ENCODE results near the gene C11orf58. TPM values are rescaled to one million over a fixed set of nuclear protein-coding genes. Genes with fewer than 3 reads are reported as not detected.

The C11orf58 gene
- polyA plus RNA-seq, 2 donors: 45.1 to 65.4 TPM

DNA sequence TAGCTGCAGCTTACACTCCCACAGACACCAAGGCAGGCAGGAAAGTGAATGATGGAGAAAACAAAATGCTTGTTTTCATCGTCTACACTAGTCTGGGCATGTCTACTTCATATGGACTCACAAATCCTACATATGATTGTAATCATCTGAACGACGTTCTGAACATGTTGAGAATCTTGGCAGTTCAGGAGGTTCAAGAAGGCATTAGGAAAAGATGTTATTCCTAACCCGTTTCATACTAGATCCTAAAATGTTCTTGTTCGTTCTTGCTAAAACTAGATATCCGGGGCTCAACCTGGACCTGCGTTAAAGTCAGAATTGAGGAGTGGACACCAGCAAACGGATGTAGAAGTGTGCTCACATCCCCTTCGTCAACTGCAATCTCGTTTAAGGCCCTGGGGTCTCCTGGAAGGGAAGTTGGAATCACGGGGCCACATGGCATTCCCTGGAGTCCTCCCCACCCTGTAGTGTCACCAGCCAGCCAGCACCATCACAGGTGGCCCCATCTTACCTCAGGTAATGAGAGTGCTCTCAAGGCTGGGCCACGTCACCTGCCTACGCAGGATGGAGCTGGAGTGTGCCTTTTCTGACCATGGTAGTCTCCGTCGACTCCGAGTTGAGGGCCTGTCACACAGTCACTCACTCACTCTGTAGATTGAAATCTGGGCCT, 37.3 kb downstream of the C11orf58 start:
- peaks cover 0 to 22% of the 10 kb centered on the region in 2 donors for H3K36me3 ChIP-seq (ENCODE audit: control insufficient read depth in 2 of 2, insufficient read depth in 2 of 2, low read length in 1 of 2)

DNA sequence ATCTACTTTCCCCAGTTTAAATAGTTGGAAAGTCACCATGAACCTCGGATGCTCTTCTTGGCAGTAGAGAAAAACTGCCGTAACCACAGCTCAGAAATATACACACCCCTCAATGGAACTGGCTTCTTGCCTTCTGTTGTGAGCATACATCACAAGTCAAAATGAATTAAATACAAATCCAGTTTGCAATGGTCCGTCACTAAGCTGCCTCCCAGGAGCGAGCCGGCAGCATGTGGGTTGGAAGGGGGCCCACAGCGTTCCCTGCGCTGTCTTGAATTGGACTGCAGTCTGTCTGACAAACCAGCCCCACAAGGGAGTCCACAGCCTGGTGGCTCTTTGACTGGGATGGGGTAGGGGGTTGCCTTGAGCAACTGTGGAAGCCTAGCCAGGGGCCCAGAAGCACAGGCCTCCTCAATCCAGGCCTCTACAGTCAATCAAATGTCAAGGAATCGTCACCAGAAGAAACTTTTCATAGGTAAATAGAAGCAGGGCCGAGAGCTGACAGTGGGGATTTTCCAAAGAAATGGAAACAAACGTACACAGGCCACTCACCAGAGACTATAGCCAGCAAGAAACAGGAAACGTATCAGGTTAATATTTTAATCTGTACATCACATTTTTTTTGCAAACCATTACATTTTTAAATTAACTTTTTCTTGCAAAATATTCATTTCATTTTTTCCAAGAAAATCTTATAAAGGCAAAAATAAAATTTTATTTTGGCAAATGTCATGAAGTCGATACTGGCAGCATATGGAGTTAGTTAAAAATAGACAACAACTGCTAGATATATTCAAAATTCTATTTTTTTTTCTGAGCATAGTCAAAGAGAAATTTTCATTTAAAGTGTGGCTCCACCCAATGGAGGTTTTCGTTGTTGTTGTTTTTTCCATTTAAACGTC, 38.5 kb downstream of the C11orf58 start:
- H3K27ac ChIP-seq (ENCODE audit: low read depth in 2 of 2, low read length in 1 of 2): no peak overlapping the region
- peaks cover 0 to 30% of the 10 kb centered on the region in 2 donors for H3K36me3 ChIP-seq (ENCODE audit: control insufficient read depth in 2 of 2, insufficient read depth in 2 of 2, low read length in 1 of 2)
- H3K4me3 ChIP-seq (ENCODE audit: low read depth in 1 of 2, low read length in 2 of 2): no peak overlapping the region
- H3K4me1 ChIP-seq (ENCODE audit: control insufficient read depth in 2 of 2, insufficient read depth in 2 of 2, low read length in 1 of 2): peaks cover 0 to 9% of the 10 kb centered on the region in 2 donors
- no peaks in the 10 kb centered on the region for H3K9me3 ChIP-seq (ENCODE audit: control insufficient read depth in 2 of 2, insufficient read depth in 1 of 2, low read depth in 1 of 2, low read length in 1 of 2)
- peaks cover 0 to 4% of the 10 kb centered on the region in 2 donors for H3K27me3 ChIP-seq (ENCODE audit: control insufficient read depth in 1 of 2, insufficient read depth in 2 of 2, low read length in 2 of 2)
- 33 to 59% methylated on average over 14 of the region's 14 CpGs for WGBS, 2 donors

More for the DNA sequence above, 37.3 kb downstream of the C11orf58 start:
- H3K27me3 ChIP-seq (ENCODE audit: control insufficient read depth in 1 of 2, insufficient read depth in 2 of 2, low read length in 2 of 2): peaks cover 0 to 4% of the 10 kb centered on the region in 2 donors
- WGBS, 2 donors: 68 to 75% methylated on average over 16 of the region's 16 CpGs
- no peak overlapping the region for H3K4me3 ChIP-seq (ENCODE audit: low read depth in 1 of 2, low read length in 2 of 2)
- peaks cover 0 to 9% of the 10 kb centered on the region in 2 donors for H3K4me1 ChIP-seq (ENCODE audit: control insufficient read depth in 2 of 2, insufficient read depth in 2 of 2, low read length in 1 of 2)
- no peak overlapping the region for H3K27ac ChIP-seq (ENCODE audit: low read depth in 2 of 2, low read length in 1 of 2)
- H3K9me3 ChIP-seq (ENCODE audit: control insufficient read depth in 2 of 2, insufficient read depth in 1 of 2, low read depth in 1 of 2, low read length in 1 of 2): no peaks in the 10 kb centered on the region

DNA sequence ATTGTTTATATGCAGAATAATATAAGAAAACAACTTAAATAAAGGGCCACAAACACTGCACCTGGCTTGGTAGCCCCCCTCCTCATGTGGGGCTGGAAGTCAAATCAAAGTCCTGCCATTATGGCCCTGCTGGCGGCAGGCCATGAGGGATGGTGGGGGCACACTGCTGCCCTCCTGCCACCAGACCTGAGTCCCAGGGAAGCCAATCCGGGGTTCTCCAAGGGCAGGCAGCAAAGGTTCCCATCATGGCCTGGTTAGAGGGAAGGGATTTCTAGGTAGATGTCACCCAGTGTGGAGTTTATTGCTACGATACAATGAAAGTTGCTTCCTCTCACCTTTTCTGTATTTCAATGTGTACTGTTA, 39.1 kb downstream of the C11orf58 start:
- peaks cover 0 to 15% of the 10 kb centered on the region in 2 donors for H3K4me1 ChIP-seq (ENCODE audit: control insufficient read depth in 2 of 2, insufficient read depth in 2 of 2, low read length in 1 of 2)

DNA sequence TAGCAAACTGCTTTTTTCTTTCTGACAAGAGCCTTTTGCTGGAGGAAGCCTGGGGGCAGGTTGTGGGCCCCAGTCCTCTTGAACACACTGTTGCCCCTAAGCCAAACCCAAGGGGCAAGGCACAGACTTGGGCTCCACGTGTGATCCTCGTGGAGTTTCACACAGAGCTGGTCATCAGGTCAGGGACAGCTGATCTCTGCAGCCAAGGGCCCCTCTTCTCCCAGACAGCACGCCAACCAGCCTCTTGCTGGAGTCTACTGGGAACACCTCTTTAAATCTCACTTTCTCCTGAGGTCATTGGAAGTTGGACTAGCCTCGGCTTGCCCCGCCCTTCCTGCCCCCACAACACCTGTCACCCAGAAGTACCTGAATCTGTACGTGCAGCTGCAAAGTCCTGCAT, 39.8 kb downstream of the C11orf58 start:
- WGBS, 2 donors: 76% methylated on average over 6 of the region's 6 CpGs
- Histone ChIP-seq H3K27ac (ENCODE audit: low read depth in 2 of 2, low read length in 1 of 2) (no peak overlapping the region), H3K36me3 (ENCODE audit: control insufficient read depth in 2 of 2, insufficient read depth in 2 of 2, low read length in 1 of 2) (peaks cover 0 to 40% of the 10 kb centered on the region in 2 donors), H3K4me1 (ENCODE audit: control insufficient read depth in 2 of 2, insufficient read depth in 2 of 2, low read length in 1 of 2) (peaks cover 0 to 17% of the 10 kb centered on the region in 2 donors), H3K9me3 (ENCODE audit: control insufficient read depth in 2 of 2, insufficient read depth in 1 of 2, low read depth in 1 of 2, low read length in 1 of 2) (no peaks in the 10 kb centered on the region), H3K27me3 (ENCODE audit: control insufficient read depth in 1 of 2, insufficient read depth in 2 of 2, low read length in 2 of 2) (no peaks in the 10 kb centered on the region), H3K4me3 (ENCODE audit: low read depth in 1 of 2, low read length in 2 of 2) (no peak overlapping the region)

More for the DNA sequence above, 39.1 kb downstream of the C11orf58 start:
- peaks cover 0 to 35% of the 10 kb centered on the region in 2 donors for H3K36me3 ChIP-seq (ENCODE audit: control insufficient read depth in 2 of 2, insufficient read depth in 2 of 2, low read length in 1 of 2)
- 78 to 85% methylated on average over 3 of the region's 3 CpGs for WGBS, 2 donors
- peaks cover 0 to 4% of the 10 kb centered on the region in 2 donors for H3K27me3 ChIP-seq (ENCODE audit: control insufficient read depth in 1 of 2, insufficient read depth in 2 of 2, low read length in 2 of 2)
- no peak overlapping the region for H3K27ac ChIP-seq (ENCODE audit: low read depth in 2 of 2, low read length in 1 of 2)
- no peaks in the 10 kb centered on the region for H3K9me3 ChIP-seq (ENCODE audit: control insufficient read depth in 2 of 2, insufficient read depth in 1 of 2, low read depth in 1 of 2, low read length in 1 of 2)
- H3K4me3 ChIP-seq (ENCODE audit: low read depth in 1 of 2, low read length in 2 of 2): no peak overlapping the region

DNA sequence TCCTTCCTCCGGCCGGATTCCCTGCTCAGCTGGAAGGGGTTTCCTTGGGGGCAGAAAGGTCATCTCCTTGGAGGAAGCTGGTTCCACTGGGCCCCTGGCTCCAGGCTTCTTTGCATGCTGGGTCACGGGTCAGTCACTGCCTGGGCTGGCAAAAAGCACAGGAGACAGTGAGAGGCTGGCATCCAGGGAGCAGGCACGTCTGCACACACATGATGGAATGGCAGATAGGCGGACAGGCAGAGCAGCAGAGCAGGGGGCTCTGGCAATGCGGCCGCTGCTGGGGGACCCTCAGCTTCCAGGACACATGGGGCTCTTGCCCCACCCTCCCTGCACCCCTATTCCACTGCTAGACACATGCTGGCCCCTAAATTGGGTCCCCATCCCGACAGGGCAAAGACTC, 40.4 kb downstream of the C11orf58 start:
- no peaks in the 10 kb centered on the region for H3K27me3 ChIP-seq (ENCODE audit: control insufficient read depth in 1 of 2, insufficient read depth in 2 of 2, low read length in 2 of 2)
- peaks cover 0 to 40% of the 10 kb centered on the region in 2 donors for H3K36me3 ChIP-seq (ENCODE audit: control insufficient read depth in 2 of 2, insufficient read depth in 2 of 2, low read length in 1 of 2)
- no peak overlapping the region for H3K27ac ChIP-seq (ENCODE audit: low read depth in 2 of 2, low read length in 1 of 2)
- no peak overlapping the region for H3K4me3 ChIP-seq (ENCODE audit: low read depth in 1 of 2, low read length in 2 of 2)
- H3K4me1 ChIP-seq (ENCODE audit: control insufficient read depth in 2 of 2, insufficient read depth in 2 of 2, low read length in 1 of 2): peaks cover 0 to 17% of the 10 kb centered on the region in 2 donors
- WGBS, 2 donors: 90 to 94% methylated on average over 8 of the region's 8 CpGs
- no peaks in the 10 kb centered on the region for H3K9me3 ChIP-seq (ENCODE audit: control insufficient read depth in 2 of 2, insufficient read depth in 1 of 2, low read depth in 1 of 2, low read length in 1 of 2)

DNA sequence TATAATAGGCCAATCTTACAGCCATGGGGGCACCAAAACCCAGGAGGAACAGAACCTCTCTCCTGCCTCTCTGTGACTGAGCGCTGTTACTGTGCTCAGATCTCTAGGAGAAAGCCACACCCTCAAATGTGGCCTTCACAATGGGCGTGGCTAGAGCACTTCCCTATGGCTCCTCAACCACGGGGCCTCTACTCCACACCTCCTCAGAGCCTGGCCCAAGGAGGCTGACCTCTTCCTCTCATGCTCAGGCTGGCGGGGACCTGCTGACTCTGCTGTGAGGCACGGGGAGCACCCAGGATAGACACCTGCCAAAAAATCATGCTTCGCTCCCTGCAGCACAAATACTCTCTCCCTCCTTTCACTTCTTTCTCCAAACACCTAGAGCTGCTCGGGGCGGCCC, 41.0 kb downstream of the C11orf58 start:
- H3K4me3 ChIP-seq (ENCODE audit: low read depth in 1 of 2, low read length in 2 of 2): no peak overlapping the region
- 63 to 77% methylated on average over 8 of the region's 8 CpGs for WGBS, 2 donors
- H3K27ac ChIP-seq (ENCODE audit: low read depth in 2 of 2, low read length in 1 of 2): no peak overlapping the region
- peaks cover 0 to 17% of the 10 kb centered on the region in 2 donors for H3K4me1 ChIP-seq (ENCODE audit: control insufficient read depth in 2 of 2, insufficient read depth in 2 of 2, low read length in 1 of 2)
- no peaks in the 10 kb centered on the region for H3K27me3 ChIP-seq (ENCODE audit: control insufficient read depth in 1 of 2, insufficient read depth in 2 of 2, low read length in 2 of 2)
- no peaks in the 10 kb centered on the region for H3K9me3 ChIP-seq (ENCODE audit: control insufficient read depth in 2 of 2, insufficient read depth in 1 of 2, low read depth in 1 of 2, low read length in 1 of 2)
- H3K36me3 ChIP-seq (ENCODE audit: control insufficient read depth in 2 of 2, insufficient read depth in 2 of 2, low read length in 1 of 2): peaks cover 0 to 39% of the 10 kb centered on the region in 2 donors

DNA sequence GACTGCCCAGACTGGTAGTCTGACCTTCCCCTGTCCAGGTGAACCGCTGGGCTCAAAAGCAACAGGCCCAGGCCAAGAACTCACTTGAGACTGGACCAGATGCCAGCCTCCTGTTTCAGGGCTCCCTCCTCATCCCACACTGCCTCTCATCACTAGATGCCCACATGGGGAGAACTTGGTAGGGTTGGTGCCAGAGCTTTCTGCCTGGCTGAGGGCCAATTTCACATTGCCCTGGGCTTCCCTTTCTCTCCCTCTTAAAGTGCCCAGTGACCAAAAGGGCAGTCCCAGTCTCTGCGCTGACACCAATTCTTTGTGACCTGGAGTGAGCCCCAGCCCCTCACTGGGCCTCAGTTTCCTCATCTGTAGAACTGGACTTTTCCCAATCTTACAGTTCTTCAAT, 41.7 kb downstream of the C11orf58 start:
- Histone ChIP-seq H3K4me1 (ENCODE audit: control insufficient read depth in 2 of 2, insufficient read depth in 2 of 2, low read length in 1 of 2) (peaks cover 0 to 17% of the 10 kb centered on the region in 2 donors), H3K36me3 (ENCODE audit: control insufficient read depth in 2 of 2, insufficient read depth in 2 of 2, low read length in 1 of 2) (peaks cover 0 to 39% of the 10 kb centered on the region in 2 donors), H3K27ac (ENCODE audit: low read depth in 2 of 2, low read length in 1 of 2) (no peak overlapping the region), H3K27me3 (ENCODE audit: control insufficient read depth in 1 of 2, insufficient read depth in 2 of 2, low read length in 2 of 2) (no peaks in the 10 kb centered on the region), H3K4me3 (ENCODE audit: low read depth in 1 of 2, low read length in 2 of 2) (no peak overlapping the region), H3K9me3 (ENCODE audit: control insufficient read depth in 2 of 2, insufficient read depth in 1 of 2, low read depth in 1 of 2, low read length in 1 of 2) (no peaks in the 10 kb centered on the region)
- 84 to 93% methylated on average over 2 of the region's 2 CpGs for WGBS, 2 donors

DNA sequence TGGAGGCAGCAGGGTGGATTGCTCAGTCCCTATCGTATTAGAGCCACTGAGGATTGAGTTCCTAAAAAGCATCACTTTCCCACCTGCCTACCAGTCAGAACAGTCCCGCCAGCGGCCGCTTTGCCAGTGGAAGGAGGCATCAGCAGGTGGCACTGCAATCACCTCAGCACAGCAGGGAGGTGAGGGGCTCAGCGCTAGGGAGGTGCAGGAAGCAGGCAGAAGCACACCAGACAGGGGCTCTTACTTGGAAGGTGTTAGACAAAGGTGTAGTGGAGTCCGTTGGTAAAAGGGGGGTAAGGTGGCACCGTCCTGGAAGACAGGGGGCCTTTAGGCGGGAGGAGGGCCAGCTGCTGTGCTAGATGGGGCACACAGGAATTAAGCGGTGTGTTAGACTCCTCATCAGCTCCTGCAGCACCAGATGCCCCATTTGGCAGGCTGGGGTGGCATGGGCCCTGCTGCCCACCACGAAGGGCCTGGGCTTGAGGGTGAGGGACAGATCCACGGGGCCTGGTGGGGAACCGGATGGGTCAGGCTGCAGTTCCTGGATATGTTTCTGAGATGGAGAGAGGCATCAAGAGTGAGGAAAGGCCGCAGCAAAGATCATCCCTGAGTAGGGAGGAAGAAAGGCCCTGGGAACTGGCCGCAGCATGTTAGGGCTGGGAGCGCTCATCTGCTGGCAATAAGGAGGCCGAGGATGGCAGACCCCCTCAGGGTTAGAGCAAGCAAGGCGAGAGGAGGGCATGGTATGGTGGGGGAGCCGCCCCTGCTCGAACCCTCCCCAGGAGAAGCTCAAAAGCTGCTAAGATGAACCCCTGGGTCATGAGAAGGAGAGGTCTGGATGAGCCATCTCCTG, 42.5 kb downstream of the C11orf58 start:
- peaks cover 0 to 16% of the 10 kb centered on the region in 2 donors for H3K4me1 ChIP-seq (ENCODE audit: control insufficient read depth in 2 of 2, insufficient read depth in 2 of 2, low read length in 1 of 2)
- H3K36me3 ChIP-seq (ENCODE audit: control insufficient read depth in 2 of 2, insufficient read depth in 2 of 2, low read length in 1 of 2): peaks cover 0 to 39% of the 10 kb centered on the region in 2 donors
- WGBS, 2 donors: 89 to 93% methylated on average over 19 of the region's 19 CpGs
- no peaks in the 10 kb centered on the region for H3K9me3 ChIP-seq (ENCODE audit: control insufficient read depth in 2 of 2, insufficient read depth in 1 of 2, low read depth in 1 of 2, low read length in 1 of 2)
- H3K27me3 ChIP-seq (ENCODE audit: control insufficient read depth in 1 of 2, insufficient read depth in 2 of 2, low read length in 2 of 2): no peaks in the 10 kb centered on the region
- no peak overlapping the region for H3K4me3 ChIP-seq (ENCODE audit: low read depth in 1 of 2, low read length in 2 of 2)
- no peak overlapping the region for H3K27ac ChIP-seq (ENCODE audit: low read depth in 2 of 2, low read length in 1 of 2)
